Right ventricle myocardium inferior (tissue), 1 donor: Measurements from ENCODE around the gene DLX5. TPM values are rescaled to one million over a fixed set of nuclear protein-coding genes. Genes with fewer than 3 reads are reported as not detected.
"Not testable (repeated sequence)": the region's sequence is repeated elsewhere in the genome, so short reads cannot be mapped to it uniquely, and the experiment has no call there.

Experiments used
- ATAC-seq: fragments of 200-7000 bp; cut with Tn5 transposase; one replicate; pipeline ENCODE4 v1.9.1; 2020; ENCODE audit warnings: mild to moderate bottlenecking, moderate library complexity
- DNase-seq: peaks from one replicate; pipeline ENCODE4 v3.0.0; 2021; ENCODE audit errors: missing footprints
- intact Hi-C: fragments of 100-400 bp; cut with DNase I; formaldehyde crosslinking; loops from one replicate; pipeline ENCODE4 v1.11.0; 2022
- long read RNA-seq: library from polyadenylated mRNA; unstranded; transcript quantifications from one replicate; pipeline ENCODE4 v2.0.0, GENCODE V29; 2021
- total RNA-seq: library from RNA; stranded (reverse); fragmentation: NEBNext Ultra II Directional; extraction: Animal tissue kit (Norgen Biotek cat#: 25700); gene quantifications from one replicate; pipeline ENCODE4 v1.2.1, GENCODE V29; 2021
- donor health status: DM: no; HTN: yes; CAD: no; lungs with severe emphysema.

The DLX5 gene
- total RNA-seq, result not detected
- long read RNA-seq, result 0 reads

GRCh38 chr7:97024209-97025129 is at the start of gene DLX5:
Gene DLX5 (minus strand): TSS chr7:97024831. CDS start chr7:97024623, 208 bp downstream.
- no peak for DNase-seq
- peak; percentile 22 for ATAC-seq
- intact Hi-C loops, result loop anchor here (5.0 to 10.0 kb wide), 2 partner anchors 610 to 1107 kb away; no protein-coding TSS in a partner anchor

- intact Hi-C loops, DNase-seq, ATAC-seq: not testable (repeated sequence)
Measured at GRCh38 chr7:97072025-97072424, 47.4 kb upstream of the DLX5 start.

GRCh38 chr7:97064972-97065587 is 40.4 kb upstream of the DLX5 start:
- DNase-seq (no peak), ATAC-seq (peak; percentile 54)

GRCh38 chr7:97064020-97064419 is 39.4 kb upstream of the DLX5 start:
- no peak for DNase-seq
- intact Hi-C loops, result loop anchor here (10.0 kb wide), 1 partner anchor 1149 kb away; no protein-coding TSS in a partner anchor
- ATAC-seq, result no peak

More at GRCh38 chr7:97064972-97065587, 40.4 kb upstream of the DLX5 start:
- intact Hi-C loops, result loop anchor here (10.0 kb wide), 1 partner anchor 1150 kb away; no protein-coding TSS in a partner anchor

- intact Hi-C loops, result no loop called here
- ATAC-seq, result no peak
- no peak for DNase-seq
Measured at GRCh38 chr7:97043281-97043680, 18.6 kb upstream of the DLX5 start.

- no peak for ATAC-seq
- intact Hi-C loops, result no loop called here
Measured at GRCh38 chr7:97039374-97040065, 14.9 kb upstream of the DLX5 start.

GRCh38 chr7:97034213-97034852 is 9.7 kb upstream of the DLX5 start:
- intact Hi-C loops, ATAC-seq: not testable (repeated sequence)

More at GRCh38 chr7:97039374-97040065, 14.9 kb upstream of the DLX5 start:
- DNase-seq, result no peak

GRCh38 chr7:97027427-97028234 is 3.0 kb upstream of the DLX5 start:
- intact Hi-C loops, result loop anchor here (1.0 to 10.0 kb wide), 3 partner anchors 613 to 1110 kb away; no protein-coding TSS in a partner anchor
- ATAC-seq, result peak; percentile 88

More at GRCh38 chr7:97034213-97034852, 9.7 kb upstream of the DLX5 start:
- not testable (repeated sequence) for DNase-seq

GRCh38 chr7:97026715-97027426 is 2.2 kb upstream of the DLX5 start:
- intact Hi-C loops, result loop anchor here (1.0 to 10.0 kb wide), 3 partner anchors 612 to 1110 kb away; no protein-coding TSS in a partner anchor
- DNase-seq, result no peak
- ATAC-seq, result peak; percentile 15

More at GRCh38 chr7:97027427-97028234, 3.0 kb upstream of the DLX5 start:
- peak; percentile 83 for DNase-seq

GRCh38 chr7:97025983-97026714 is 1.5 kb upstream of the DLX5 start:
- DNase-seq (no peak), ATAC-seq (no peak)
- intact Hi-C loops, result loop anchor here (5.0 to 10.0 kb wide), 2 partner anchors 611 to 1109 kb away; no protein-coding TSS in a partner anchor

GRCh38 chr7:97025130-97025499 is 484 bp upstream of the DLX5 start:
- no peak for ATAC-seq
- intact Hi-C loops, result loop anchor here (5.0 to 10.0 kb wide), 2 partner anchors 610 to 1108 kb away; no protein-coding TSS in a partner anchor
- DNase-seq, result no peak

- ATAC-seq (no peak), DNase-seq (no peak)
- intact Hi-C loops, result loop anchor here (10.0 kb wide), 1 partner anchor 608 kb away; no protein-coding TSS in a partner anchor
Measured at GRCh38 chr7:97022491-97023306, 1.9 kb downstream of the DLX5 start.

- DNase-seq (no peak), ATAC-seq (no peak)
Measured at GRCh38 chr7:97021747-97022490, 2.7 kb downstream of the DLX5 start.

GRCh38 chr7:97020996-97021746 is 3.5 kb downstream of the DLX5 start:
- intact Hi-C loops, result loop anchor here (10.0 kb wide), 1 partner anchor 606 kb away; no protein-coding TSS in a partner anchor
- ATAC-seq (no peak), DNase-seq (no peak)

More at GRCh38 chr7:97021747-97022490, 2.7 kb downstream of the DLX5 start:
- intact Hi-C loops, result loop anchor here (10.0 kb wide), 1 partner anchor 607 kb away; no protein-coding TSS in a partner anchor
